ENCODE data around the gene PCDHGA11. TPM values are rescaled to one million over a fixed set of nuclear protein-coding genes. Genes with fewer than 3 reads are reported as not detected.
A peak's percentile ranks its signal among the peaks of the same experiment; 100 is the strongest.
"Not testable (repeated sequence)": the region's sequence is repeated elsewhere in the genome, so short reads cannot be mapped to it uniquely, and the experiment has no call there.

PCDHGA11 gene
- total and polyA plus RNA-seq, 9 of the 15 experiments (the other 6 are each of a cell fraction or from before 2014, with no cell fraction given), result 0.04 to 0.07 (median 0.04) TPM; not detected in 4

- ATAC-seq; in situ Hi-C loops (cut with MboI); POLR2A ChIA-PET; H4K20me1 ChIP-seq (replicated peaks; ENCODE audit: control insufficient read depth, insufficient read depth, low read length); H3K4me3 ChIP-seq; H2AFZ ChIP-seq (ENCODE audit: low read depth, low read length); CTCF ChIA-PET (ENCODE audit: low intra/inter-chr PET ratio); H3K9me3 ChIP-seq (replicated peaks; ENCODE audit: control insufficient read depth, insufficient read depth, low read depth, low read length); H3K79me2 ChIP-seq (ENCODE audit: control insufficient read depth, insufficient read depth, low read length); DNase-seq (ENCODE audit: extremely low read depth in 1 of 4, low spot score in 3 of 4); H3K27ac ChIP-seq (ENCODE audit: extremely low read depth, low read depth, low read length); intact Hi-C loops (cut with micrococcal nuclease); FAIRE-seq; H3K36me3 ChIP-seq (ENCODE audit: control insufficient read depth, insufficient read depth, low read length); BruUV-seq (replicated peaks); H3K9me1 ChIP-seq (ENCODE audit: control insufficient read depth, insufficient read depth, low read length); H3K4me2 ChIP-seq (ENCODE audit: insufficient read depth, low read length); H3K9ac ChIP-seq (ENCODE audit: insufficient read depth in 1 of 2, low read depth in 2 of 2, low read length in 2 of 2): not testable (repeated sequence)
- Histone ChIP-seq H3K4me1 (replicated peaks in 1 of 2; ENCODE audit: control insufficient read depth in 2 of 2, insufficient read depth in 2 of 2, low read length in 2 of 2) (peaks cover 0 to 20% of the 10 kb centered on the region in 2 experiments; a peak in 2 of 5 replicates), H3K27me3 (ENCODE audit: control insufficient read depth in 2 of 2, insufficient read depth in 2 of 2, low read length in 2 of 2) (peaks cover 4 to 26% of the 10 kb centered on the region in 2 experiments; a peak in 3 of 5 replicates)
- TF ChIP-seq, protein P1, sequence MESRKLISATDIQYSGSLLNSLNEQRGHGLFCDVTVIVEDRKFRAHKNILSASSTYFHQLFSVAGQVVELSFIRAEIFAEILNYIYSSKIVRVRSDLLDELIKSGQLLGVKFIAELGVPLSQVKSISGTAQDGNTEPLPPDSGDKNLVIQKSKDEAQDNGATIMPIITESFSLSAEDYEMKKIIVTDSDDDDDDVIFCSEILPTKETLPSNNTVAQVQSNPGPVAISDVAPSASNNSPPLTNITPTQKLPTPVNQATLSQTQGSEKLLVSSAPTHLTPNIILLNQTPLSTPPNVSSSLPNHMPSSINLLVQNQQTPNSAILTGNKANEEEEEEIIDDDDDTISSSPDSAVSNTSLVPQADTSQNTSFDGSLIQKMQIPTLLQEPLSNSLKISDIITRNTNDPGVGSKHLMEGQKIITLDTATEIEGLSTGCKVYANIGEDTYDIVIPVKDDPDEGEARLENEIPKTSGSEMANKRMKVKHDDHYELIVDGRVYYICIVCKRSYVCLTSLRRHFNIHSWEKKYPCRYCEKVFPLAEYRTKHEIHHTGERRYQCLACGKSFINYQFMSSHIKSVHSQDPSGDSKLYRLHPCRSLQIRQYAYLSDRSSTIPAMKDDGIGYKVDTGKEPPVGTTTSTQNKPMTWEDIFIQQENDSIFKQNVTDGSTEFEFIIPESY (CRISPR knock-in tag; IDR thresholded peaks at IDR 0.05), result peak; percentile 49; the same call in 1 of the 2 replicates
- WGBS (ENCODE audit: insufficient coverage, low coverage, missing lambda C conversion rate), result 18% methylated on average over 19 of the region's 29 CpGs
Observed at GRCh38 chr5:141432726-141433125, 11.9 kb downstream of the PCDHGA11 start.

GRCh38 chr5:141434006-141434405 is 13.2 kb downstream of the PCDHGA11 start:
- 0% methylated on average over 2 of the region's 2 CpGs for WGBS (ENCODE audit: insufficient coverage, low coverage, missing lambda C conversion rate)
- POLR2A ChIA-PET, result no interaction called here
- TF ChIP-seq ZFPM2 (CRISPR knock-in tag; IDR thresholded peaks at IDR 0.05), result no peak
- TF ChIP-seq ZNF134 (CRISPR knock-in tag; conservative IDR thresholded peaks at IDR 0.05), result no peak
- TF ChIP-seq SMARCC2 (IDR thresholded peaks at IDR 0.05; ENCODE audit: low read depth), result no peak
- TF ChIP-seq ZBTB5 (IDR thresholded peaks at IDR 0.05), result no peak
- TF ChIP-seq THRA (IDR thresholded peaks at IDR 0.05), result no peak

More at GRCh38 chr5:141434006-141434405, 13.2 kb downstream of the PCDHGA11 start:
- in situ Hi-C loops (cut with MboI), result no loop called here
- no peak overlapping the region for H3K27ac ChIP-seq (ENCODE audit: extremely low read depth, low read depth, low read length)
- intact Hi-C loops (cut with micrococcal nuclease), result no loop called here
- no peaks in the 10 kb centered on the region; the same call in 1 of the 2 replicates for H3K9me3 ChIP-seq (replicated peaks; ENCODE audit: control insufficient read depth, insufficient read depth, low read depth, low read length)
- no peaks in the 10 kb centered on the region for H3K36me3 ChIP-seq (ENCODE audit: control insufficient read depth, insufficient read depth, low read length)
- H3K27me3 ChIP-seq (ENCODE audit: control insufficient read depth in 2 of 2, insufficient read depth in 2 of 2, low read length in 2 of 2), result peaks cover 0 to 20% of the 10 kb centered on the region in 2 experiments; a peak in 2 of 5 replicates
- H3K79me2 ChIP-seq (ENCODE audit: control insufficient read depth, insufficient read depth, low read length), result no peaks in the 10 kb centered on the region
- DNase-seq (ENCODE audit: extremely low read depth in 1 of 4, low spot score in 3 of 4) (no peak), ATAC-seq (no peak), FAIRE-seq (no peak)
- no peak overlapping the region for H3K4me2 ChIP-seq (ENCODE audit: insufficient read depth, low read length)
- peaks cover 0 to 16% of the 10 kb centered on the region in 2 experiments; a peak in 2 of 5 replicates for H3K4me1 ChIP-seq (replicated peaks in 1 of 2; ENCODE audit: control insufficient read depth in 2 of 2, insufficient read depth in 2 of 2, low read length in 2 of 2)
- H3K9me1 ChIP-seq (ENCODE audit: control insufficient read depth, insufficient read depth, low read length), result no peaks in the 10 kb centered on the region
- H3K4me3 ChIP-seq, result no peak overlapping the region
- H3K9ac ChIP-seq (ENCODE audit: insufficient read depth in 1 of 2, low read depth in 2 of 2, low read length in 2 of 2), result no peak overlapping the region
- no TSS peak for BruUV-seq (replicated peaks)
- no peak overlapping the region for H2AFZ ChIP-seq (ENCODE audit: low read depth, low read length)
- CTCF ChIA-PET (ENCODE audit: low intra/inter-chr PET ratio), result no interaction called here
- no peaks in the 10 kb centered on the region for H4K20me1 ChIP-seq (replicated peaks; ENCODE audit: control insufficient read depth, insufficient read depth, low read length)
